ENCODE data around the gene HOMER2. TPM values are rescaled to one million over a fixed set of nuclear protein-coding genes. Genes with fewer than 3 reads are reported as not detected.

HOMER2 gene
- total and polyA plus RNA-seq, 2 experiments from 2014 or later: 5.9 to 14.5 TPM

- Histone ChIP-seq H3K36me3 (replicated peaks; ENCODE audit: insufficient read depth, low read depth) (no peaks in the 10 kb centered on the region), H3K27me3 (no peaks in the 10 kb centered on the region), H4K20me1 (ENCODE audit: insufficient read depth, poor library complexity, severe bottlenecking) (no peaks in the 10 kb centered on the region), H3K4me2 (no peak overlapping the region), H3K79me2 (no peaks in the 10 kb centered on the region), H3K4me1 (ENCODE audit: insufficient read depth) (no peaks in the 10 kb centered on the region), H2AFZ (no peak overlapping the region), H3K9me2 (replicated peaks; ENCODE audit: insufficient read depth) (no peaks in the 10 kb centered on the region), H3K9me3 (ENCODE audit: low read depth) (no peaks in the 10 kb centered on the region), H3K4me3 (no peak overlapping the region), H3K27ac (no peak overlapping the region)
- TF ChIP-seq EZH2phosphoT487 (IDR thresholded peaks at IDR 0.05; ENCODE audit: low read depth, severe bottlenecking, unreplicated experiment) (no peak), CTCF (IDR thresholded peaks at IDR 0.05; ENCODE audit: poor library complexity) (no peak), EZH2 (IDR thresholded peaks at IDR 0.05; ENCODE audit: borderline replicate concordance) (no peak)
- DNase-seq (ENCODE audit: low spot score): no peak
- WGBS (ENCODE audit: low lambda C conversion rate, missing lambda C conversion rate): 87% methylated on average over 6 of the region's 6 CpGs
Measured at GRCh38 chr15:82880704-82881103, 71.8 kb downstream of the HOMER2 start.

- no peaks in the 10 kb centered on the region for H3K9me3 ChIP-seq (ENCODE audit: low read depth)
- H3K27me3 ChIP-seq: no peaks in the 10 kb centered on the region
- no peaks in the 10 kb centered on the region for H3K36me3 ChIP-seq (replicated peaks; ENCODE audit: insufficient read depth, low read depth)
- DNase-seq (ENCODE audit: low spot score): no peak
- no peak for TF ChIP-seq EZH2phosphoT487 (IDR thresholded peaks at IDR 0.05; ENCODE audit: low read depth, severe bottlenecking, unreplicated experiment)
- TF ChIP-seq EZH2 (IDR thresholded peaks at IDR 0.05; ENCODE audit: borderline replicate concordance): no peak
- TF ChIP-seq CTCF (IDR thresholded peaks at IDR 0.05; ENCODE audit: poor library complexity): no peak
- WGBS (ENCODE audit: low lambda C conversion rate, missing lambda C conversion rate): 97% methylated on average over 5 of the region's 5 CpGs
- no peaks in the 10 kb centered on the region for H3K9me2 ChIP-seq (replicated peaks; ENCODE audit: insufficient read depth)
- no peak overlapping the region for H3K4me3 ChIP-seq
- no peak overlapping the region for H3K27ac ChIP-seq
- no peaks in the 10 kb centered on the region for H3K79me2 ChIP-seq
- H3K4me2 ChIP-seq: no peak overlapping the region
- H3K4me1 ChIP-seq (ENCODE audit: insufficient read depth): no peaks in the 10 kb centered on the region
- no peak overlapping the region for H2AFZ ChIP-seq
- no peaks in the 10 kb centered on the region for H4K20me1 ChIP-seq (ENCODE audit: insufficient read depth, poor library complexity, severe bottlenecking)
Measured at GRCh38 chr15:82878325-82878724, 74.2 kb downstream of the HOMER2 start.

GRCh38 chr15:82877825-82878224 is 74.7 kb downstream of the HOMER2 start:
- Histone ChIP-seq H3K4me1 (ENCODE audit: insufficient read depth) (no peaks in the 10 kb centered on the region), H3K36me3 (replicated peaks; ENCODE audit: insufficient read depth, low read depth) (no peaks in the 10 kb centered on the region), H3K27me3 (no peaks in the 10 kb centered on the region), H3K9me3 (ENCODE audit: low read depth) (no peaks in the 10 kb centered on the region), H2AFZ (no peak overlapping the region), H3K4me2 (no peak overlapping the region), H3K27ac (no peak overlapping the region), H3K4me3 (no peak overlapping the region), H3K79me2 (no peaks in the 10 kb centered on the region), H4K20me1 (ENCODE audit: insufficient read depth, poor library complexity, severe bottlenecking) (no peaks in the 10 kb centered on the region), H3K9me2 (replicated peaks; ENCODE audit: insufficient read depth) (no peaks in the 10 kb centered on the region)
- no peak for TF ChIP-seq EZH2phosphoT487 (IDR thresholded peaks at IDR 0.05; ENCODE audit: low read depth, severe bottlenecking, unreplicated experiment)
- TF ChIP-seq EZH2 (IDR thresholded peaks at IDR 0.05; ENCODE audit: borderline replicate concordance): no peak
- TF ChIP-seq CTCF (IDR thresholded peaks at IDR 0.05; ENCODE audit: poor library complexity): no peak
- DNase-seq (ENCODE audit: low spot score): no peak
- 79% methylated on average over 2 of the region's 2 CpGs for WGBS (ENCODE audit: low lambda C conversion rate, missing lambda C conversion rate)

Measured in hepatocyte (in vitro differentiated cells).